ENCODE results near the gene MEI1.

Gene MEI1

GRCh38 chr22:41805639-41806038 lies 106.3 kb downstream of the MEI1 start:
- no peak for TF ChIP-seq CTCF (conservative IDR thresholded peaks at IDR 0.05)
- no peak overlapping the region for H3K27ac ChIP-seq

GRCh38 chr22:41808400-41808799 lies 109.1 kb downstream of the MEI1 start:
- TF ChIP-seq CTCF (conservative IDR thresholded peaks at IDR 0.05) = no peak

GRCh38 chr22:41810022-41810421 lies 110.7 kb downstream of the MEI1 start:
- H3K27ac ChIP-seq = no peak overlapping the region

More at GRCh38 chr22:41808400-41808799, 109.1 kb downstream of the MEI1 start:
- H3K27ac ChIP-seq = no peak overlapping the region

GRCh38 chr22:41812805-41813545 lies 113.7 kb downstream of the MEI1 start:
- H3K27ac ChIP-seq = no peak overlapping the region
- TF ChIP-seq CTCF (conservative IDR thresholded peaks at IDR 0.05) = no peak

More at GRCh38 chr22:41810022-41810421, 110.7 kb downstream of the MEI1 start:
- TF ChIP-seq CTCF (conservative IDR thresholded peaks at IDR 0.05) = no peak

- H3K27ac ChIP-seq = no peak overlapping the region
- TF ChIP-seq CTCF (conservative IDR thresholded peaks at IDR 0.05) = no peak
Observed at GRCh38 chr22:41813726-41814410, 114.6 kb downstream of the MEI1 start.

GRCh38 chr22:41815716-41816115 lies 116.4 kb downstream of the MEI1 start:
- TF ChIP-seq CTCF (conservative IDR thresholded peaks at IDR 0.05) = no peak
- no peak overlapping the region for H3K27ac ChIP-seq

- TF ChIP-seq CTCF (conservative IDR thresholded peaks at IDR 0.05) = no peak
- no peak overlapping the region for H3K27ac ChIP-seq
Observed at GRCh38 chr22:41816241-41816640, 116.9 kb downstream of the MEI1 start.

All from VCaP (cell line).